GM23338 (cell line): Measurements from ENCODE around the gene LRIG1. TPM values are rescaled to one million over a fixed set of nuclear protein-coding genes. Genes with fewer than 3 reads are reported as not detected.

Experiments used
- ATAC-seq: fragments of 200-7000 bp; cut with Tn5 transposase; 3 replicates; pipeline ENCODE4 v1.9.1; 2020
- DNase-seq: peaks from one replicate; pipeline ENCODE4 v3.0.0-alpha.2; 2015; ENCODE audit warnings: low spot score
- H2AFZ ChIP-seq: fragments of 200-600 bp; sonication (generic); 2 replicates; pipeline ENCODE4 v1.8.0; 2016; ENCODE audit warnings: antibody characterized with exemption, mild to moderate bottlenecking, moderate library complexity
- H3F3A ChIP-seq: fragments of 200-600 bp; sonication (generic); replicated peaks from 2 replicates; pipeline ENCODE4 v1.8.0; 2017; ENCODE audit warnings: antibody characterized with exemption, mixed run types, low read depth
- H3K27ac ChIP-seq: fragments of 200-600 bp; sonication (generic); 2 replicates; pipeline ENCODE4 v1.6.1; 2016; ENCODE audit warnings: low read depth
- H3K27me3 ChIP-seq: fragments of 200-600 bp; sonication (generic); 2 replicates; pipeline ENCODE4 v1.8.0; 2016; ENCODE audit warnings: mild to moderate bottlenecking, mixed run types, moderate library complexity; ENCODE audit not compliant: insufficient read depth
- H3K36me3 ChIP-seq: fragments of 200-600 bp; sonication (generic); 2 replicates; pipeline ENCODE4 v1.8.0; 2016; ENCODE audit warnings: mild to moderate bottlenecking; ENCODE audit not compliant: insufficient read depth
- H3K4me1 ChIP-seq: fragments of 200-600 bp; sonication (generic); 2 replicates; pipeline ENCODE4 v1.8.0; 2016; ENCODE audit warnings: mild to moderate bottlenecking, moderate library complexity; ENCODE audit not compliant: insufficient read depth
- H3K4me2 ChIP-seq: fragments of 200-600 bp; sonication (generic); 2 replicates; pipeline ENCODE4 v1.7.1; 2017; ENCODE audit warnings: mixed run types
- H3K4me3 ChIP-seq: fragments of 200-600 bp; sonication (generic); 2 replicates; pipeline ENCODE4 v1.6.1; 2016; ENCODE audit warnings: mixed run types
- H3K79me2 ChIP-seq: fragments of 200-600 bp; sonication (generic); replicated peaks from 2 replicates; pipeline ENCODE4 v1.8.0; 2017; ENCODE audit warnings: mild to moderate bottlenecking; ENCODE audit not compliant: insufficient read depth
- H3K9me2 ChIP-seq: fragments of 200-600 bp; sonication (generic); 2 replicates; pipeline ENCODE4 v1.8.0; 2017; ENCODE audit not compliant: insufficient read depth
- H4K20me1 ChIP-seq: fragments of 200-600 bp; sonication (generic); replicated peaks from 2 replicates; pipeline ENCODE4 v1.8.0; 2017; ENCODE audit warnings: mild to moderate bottlenecking; ENCODE audit not compliant: insufficient read depth
- H3K27ac Mint-ChIP-seq: 2 replicates; pipeline ENCODE4 v1.8.0; 2020; ENCODE audit warnings: inconsistent platforms, mild to moderate bottlenecking, moderate library complexity, mixed read lengths
- H3K27me3 Mint-ChIP-seq: 3 replicates; pipeline ENCODE4 v1.8.0; 2022; ENCODE audit warnings: low read depth, mild to moderate bottlenecking, moderate library complexity, mixed read lengths, inconsistent platforms; ENCODE audit not compliant: insufficient read depth, poor library complexity
- H3K36me3 Mint-ChIP-seq: 3 replicates; pipeline ENCODE4 v1.8.0; 2021; ENCODE audit warnings: low read depth, mild to moderate bottlenecking, inconsistent platforms, moderate library complexity, mixed read lengths
- H3K4me1 Mint-ChIP-seq: 3 replicates; pipeline ENCODE4 v1.8.0; 2020; ENCODE audit warnings: mild to moderate bottlenecking, inconsistent platforms, mixed read lengths
- H3K4me3 Mint-ChIP-seq: 3 replicates; pipeline ENCODE4 v1.8.0; 2021; ENCODE audit warnings: moderate library complexity, mild to moderate bottlenecking, inconsistent platforms, mixed read lengths
- H3K9me3 Mint-ChIP-seq: 3 replicates; pipeline ENCODE4 v1.8.0; 2020; ENCODE audit warnings: moderate library complexity, mild to moderate bottlenecking, inconsistent platforms, mixed read lengths
- JUNB ChIP-seq: IDR thresholded peaks from one replicate; pipeline ENCODE4 v1.6.1; 2016; ENCODE audit warnings: antibody characterized with exemption; ENCODE audit not compliant: unreplicated experiment
- ZNF114 ChIP-seq: fragments of 250-450 bp; sonication (Bioruptor Pico); IDR thresholded peaks from 2 replicates; pipeline ENCODE4 v1.5.0; 2020; ENCODE audit warnings: mild to moderate bottlenecking, moderate library complexity
- ZNF331 ChIP-seq: fragments of 250-450 bp; sonication (Bioruptor Pico); IDR thresholded peaks from 2 replicates; pipeline ENCODE4 v1.5.0; 2020; ENCODE audit warnings: low read depth, mild to moderate bottlenecking, moderate library complexity
- polyA plus RNA-seq: library from polyadenylated mRNA; unstranded; fragments of >200 nt; fragmentation: Nextera tagmentation; extraction: Ambion mirVana; gene quantifications from 2 replicates; pipeline ENCODE4 v1.2.1, GENCODE V29; 2016
- total RNA-seq: library from RNA; depleted of rRNA; stranded (reverse); fragments of >200 nt; shearing (Covaris generic); gene quantifications from 2 replicates; pipeline ENCODE4 v1.2.3, GENCODE V29; 2014
- TF ChIP-seq, protein P1 (sequence below): fragments of 250-450 bp; sonication (Bioruptor Pico); IDR thresholded peaks from 2 replicates; pipeline ENCODE4 v1.5.0; 2020; ENCODE audit warnings: mild to moderate bottlenecking, moderate library complexity
- TF ChIP-seq, protein P2 (sequence below): IDR thresholded peaks from 2 replicates; pipeline ENCODE4 v1.6.1; 2016; ENCODE audit warnings: antibody characterized with exemption

Gene LRIG1
- total and polyA plus RNA-seq, 2 experiments from 2014 or later: 40.0 to 134 TPM

- Mint-ChIP-seq H3K4me1 (peaks cover 66% of the 10 kb centered on the region), H3K4me3 (no peak overlapping the region; the same call in 2 of the 3 replicates), H3K9me3 (no peaks in the 10 kb centered on the region), H3K36me3 (peaks cover 28% of the 10 kb centered on the region), H3K27ac (no peak overlapping the region), H3K27me3 (peaks cover 4% of the 10 kb centered on the region)
- Histone ChIP-seq H3K79me2 (peaks cover 100% of the 10 kb centered on the region), H3F3A (no peaks in the 10 kb centered on the region), H4K20me1 (peaks cover 86% of the 10 kb centered on the region), H3K4me3 (no peak overlapping the region), H2AFZ (no peak overlapping the region), H3K36me3 (peaks cover 15% of the 10 kb centered on the region; the same call in 1 of the 2 replicates), H3K9me2 (no peaks in the 10 kb centered on the region), H3K4me1 (peaks cover 57% of the 10 kb centered on the region), H3K27ac (no peak overlapping the region), H3K27me3 (no peaks in the 10 kb centered on the region), H3K4me2 (no peak overlapping the region)
- no peak for TF ChIP-seq ZNF331 (CRISPR knock-in tag)
- no peak for TF ChIP-seq ZNF114
- TF ChIP-seq, protein P1, sequence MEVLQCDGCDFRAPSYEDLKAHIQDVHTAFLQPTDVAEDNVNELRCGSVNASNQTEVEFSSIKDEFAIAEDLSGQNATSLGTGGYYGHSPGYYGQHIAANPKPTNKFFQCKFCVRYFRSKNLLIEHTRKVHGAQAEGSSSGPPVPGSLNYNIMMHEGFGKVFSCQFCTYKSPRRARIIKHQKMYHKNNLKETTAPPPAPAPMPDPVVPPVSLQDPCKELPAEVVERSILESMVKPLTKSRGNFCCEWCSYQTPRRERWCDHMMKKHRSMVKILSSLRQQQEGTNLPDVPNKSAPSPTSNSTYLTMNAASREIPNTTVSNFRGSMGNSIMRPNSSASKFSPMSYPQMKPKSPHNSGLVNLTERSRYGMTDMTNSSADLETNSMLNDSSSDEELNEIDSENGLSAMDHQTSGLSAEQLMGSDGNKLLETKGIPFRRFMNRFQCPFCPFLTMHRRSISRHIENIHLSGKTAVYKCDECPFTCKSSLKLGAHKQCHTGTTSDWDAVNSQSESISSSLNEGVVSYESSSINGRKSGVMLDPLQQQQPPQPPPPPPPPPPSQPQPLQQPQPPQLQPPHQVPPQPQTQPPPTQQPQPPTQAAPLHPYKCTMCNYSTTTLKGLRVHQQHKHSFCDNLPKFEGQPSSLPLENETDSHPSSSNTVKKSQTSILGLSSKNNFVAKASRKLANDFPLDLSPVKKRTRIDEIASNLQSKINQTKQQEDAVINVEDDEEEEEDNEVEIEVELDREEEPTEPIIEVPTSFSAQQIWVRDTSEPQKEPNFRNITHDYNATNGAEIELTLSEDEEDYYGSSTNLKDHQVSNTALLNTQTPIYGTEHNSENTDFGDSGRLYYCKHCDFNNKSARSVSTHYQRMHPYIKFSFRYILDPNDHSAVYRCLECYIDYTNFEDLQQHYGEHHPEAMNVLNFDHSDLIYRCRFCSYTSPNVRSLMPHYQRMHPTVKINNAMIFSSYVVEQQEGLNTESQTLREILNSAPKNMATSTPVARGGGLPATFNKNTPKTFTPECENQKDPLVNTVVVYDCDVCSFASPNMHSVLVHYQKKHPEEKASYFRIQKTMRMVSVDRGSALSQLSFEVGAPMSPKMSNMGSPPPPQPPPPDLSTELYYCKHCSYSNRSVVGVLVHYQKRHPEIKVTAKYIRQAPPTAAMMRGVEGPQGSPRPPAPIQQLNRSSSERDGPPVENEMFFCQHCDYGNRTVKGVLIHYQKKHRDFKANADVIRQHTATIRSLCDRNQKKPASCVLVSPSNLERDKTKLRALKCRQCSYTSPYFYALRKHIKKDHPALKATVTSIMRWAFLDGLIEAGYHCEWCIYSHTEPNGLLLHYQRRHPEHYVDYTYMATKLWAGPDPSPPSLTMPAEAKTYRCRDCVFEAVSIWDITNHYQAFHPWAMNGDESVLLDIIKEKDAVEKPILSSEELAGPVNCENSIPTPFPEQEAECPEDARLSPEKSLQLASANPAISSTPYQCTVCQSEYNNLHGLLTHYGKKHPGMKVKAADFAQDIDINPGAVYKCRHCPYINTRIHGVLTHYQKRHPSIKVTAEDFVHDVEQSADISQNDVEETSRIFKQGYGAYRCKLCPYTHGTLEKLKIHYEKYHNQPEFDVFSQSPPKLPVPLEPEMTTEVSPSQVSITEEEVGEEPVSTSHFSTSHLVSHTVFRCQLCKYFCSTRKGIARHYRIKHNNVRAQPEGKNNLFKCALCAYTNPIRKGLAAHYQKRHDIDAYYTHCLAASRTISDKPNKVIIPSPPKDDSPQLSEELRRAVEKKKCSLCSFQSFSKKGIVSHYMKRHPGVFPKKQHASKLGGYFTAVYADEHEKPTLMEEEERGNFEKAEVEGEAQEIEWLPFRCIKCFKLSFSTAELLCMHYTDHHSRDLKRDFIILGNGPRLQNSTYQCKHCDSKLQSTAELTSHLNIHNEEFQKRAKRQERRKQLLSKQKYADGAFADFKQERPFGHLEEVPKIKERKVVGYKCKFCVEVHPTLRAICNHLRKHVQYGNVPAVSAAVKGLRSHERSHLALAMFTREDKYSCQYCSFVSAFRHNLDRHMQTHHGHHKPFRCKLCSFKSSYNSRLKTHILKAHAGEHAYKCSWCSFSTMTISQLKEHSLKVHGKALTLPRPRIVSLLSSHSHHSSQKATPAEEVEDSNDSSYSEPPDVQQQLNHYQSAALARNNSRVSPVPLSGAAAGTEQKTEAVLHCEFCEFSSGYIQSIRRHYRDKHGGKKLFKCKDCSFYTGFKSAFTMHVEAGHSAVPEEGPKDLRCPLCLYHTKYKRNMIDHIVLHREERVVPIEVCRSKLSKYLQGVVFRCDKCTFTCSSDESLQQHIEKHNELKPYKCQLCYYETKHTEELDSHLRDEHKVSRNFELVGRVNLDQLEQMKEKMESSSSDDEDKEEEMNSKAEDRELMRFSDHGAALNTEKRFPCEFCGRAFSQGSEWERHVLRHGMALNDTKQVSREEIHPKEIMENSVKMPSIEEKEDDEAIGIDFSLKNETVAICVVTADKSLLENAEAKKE (CRISPR knock-in tag): no peak
- TF ChIP-seq, protein P2, sequence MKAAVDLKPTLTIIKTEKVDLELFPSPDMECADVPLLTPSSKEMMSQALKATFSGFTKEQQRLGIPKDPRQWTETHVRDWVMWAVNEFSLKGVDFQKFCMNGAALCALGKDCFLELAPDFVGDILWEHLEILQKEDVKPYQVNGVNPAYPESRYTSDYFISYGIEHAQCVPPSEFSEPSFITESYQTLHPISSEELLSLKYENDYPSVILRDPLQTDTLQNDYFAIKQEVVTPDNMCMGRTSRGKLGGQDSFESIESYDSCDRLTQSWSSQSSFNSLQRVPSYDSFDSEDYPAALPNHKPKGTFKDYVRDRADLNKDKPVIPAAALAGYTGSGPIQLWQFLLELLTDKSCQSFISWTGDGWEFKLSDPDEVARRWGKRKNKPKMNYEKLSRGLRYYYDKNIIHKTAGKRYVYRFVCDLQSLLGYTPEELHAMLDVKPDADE: no peak
- no peak for ATAC-seq
- no peak for DNase-seq
Observed at GRCh38 chr3:66465587-66465986, 35.2 kb downstream of the LRIG1 start.

DNA sequence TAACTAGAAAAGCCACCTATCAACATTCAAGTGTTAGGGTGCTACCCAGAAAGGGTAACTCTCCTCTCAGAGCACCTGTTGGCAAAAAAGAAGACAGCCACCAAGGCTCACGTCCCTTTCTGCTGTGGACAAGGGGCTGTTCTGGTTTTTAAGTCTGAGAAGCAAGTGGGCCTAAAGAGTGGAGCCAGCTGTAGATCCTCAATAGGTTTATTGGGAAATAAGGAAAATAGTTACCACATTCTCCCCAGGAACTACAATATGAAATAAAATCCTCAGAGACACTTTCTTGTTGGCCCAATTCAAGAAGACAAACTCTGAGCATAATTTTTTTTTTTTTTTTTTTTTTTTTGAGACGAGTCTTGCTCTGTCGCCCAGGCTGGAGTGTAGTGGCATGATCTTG, 35.8 kb downstream of the LRIG1 start:
- Histone ChIP-seq H3K27me3 (no peaks in the 10 kb centered on the region), H3K4me1 (peaks cover 52% of the 10 kb centered on the region), H3K79me2 (peaks cover 98% of the 10 kb centered on the region), H3F3A (no peaks in the 10 kb centered on the region), H3K4me3 (no peak overlapping the region), H2AFZ (no peak overlapping the region), H3K9me2 (no peaks in the 10 kb centered on the region), H3K4me2 (no peak overlapping the region), H3K36me3 (peaks cover 19% of the 10 kb centered on the region; the same call in 1 of the 2 replicates), H3K27ac (no peak overlapping the region), H4K20me1 (peaks cover 85% of the 10 kb centered on the region)
- H3K27ac Mint-ChIP-seq: no peak overlapping the region
- TF ChIP-seq JUNB: no peak
- no peaks in the 10 kb centered on the region for H3K9me3 Mint-ChIP-seq
- DNase-seq (no peak), ATAC-seq (no peak)
- H3K4me3 Mint-ChIP-seq: no peak overlapping the region
- H3K27me3 Mint-ChIP-seq: peaks cover 4% of the 10 kb centered on the region
- H3K36me3 Mint-ChIP-seq: peaks cover 32% of the 10 kb centered on the region
- H3K4me1 Mint-ChIP-seq: peaks cover 61% of the 10 kb centered on the region
